Retinal pigment epithelial cell (primary cell): ENCODE data around the gene PLAU.
"Not testable (repeated sequence)": the region's sequence is repeated elsewhere in the genome, so short reads cannot be mapped to it uniquely, and the experiment has no call there.

Source experiments
- DNase-seq: peaks from one replicate; pipeline ENCODE4 v3.0.0-alpha.2; 2010; ENCODE audit warnings: low read depth
- H3K4me3 ChIP-seq: 2 replicates; pipeline ENCODE4 v1.5.1; 2011; ENCODE audit warnings: mild to moderate bottlenecking, low read length, control low read depth, moderate library complexity
- CTCF ChIP-seq: conservative IDR thresholded peaks from 2 replicates; pipeline ENCODE4 v1.5.1; 2011; ENCODE audit warnings: low read depth, low read length, control low read depth, inconsistent platforms

The PLAU gene

GRCh38 chr10:73886085-73886529 is 24.8 kb upstream of the PLAU start:
- TF ChIP-seq CTCF, result peak; percentile 88
- no peak overlapping the region for H3K4me3 ChIP-seq
- DNase-seq, result no peak

GRCh38 chr10:73886661-73887293 is 24.2 kb upstream of the PLAU start:
- DNase-seq, result no peak
- H3K4me3 ChIP-seq, result peak overlapping the region; percentile 1
- TF ChIP-seq CTCF, result no peak

GRCh38 chr10:73887294-73888039 is 23.5 kb upstream of the PLAU start:
- DNase-seq, result peak; percentile 89
- H3K4me3 ChIP-seq, result peak overlapping the region; percentile 6
- TF ChIP-seq CTCF, result peak; percentile 10

- no peak overlapping the region for H3K4me3 ChIP-seq
- TF ChIP-seq CTCF, result no peak
- DNase-seq, result no peak
Observed at GRCh38 chr10:73888514-73888913, 22.4 kb upstream of the PLAU start.

GRCh38 chr10:73889014-73889413 is 21.9 kb upstream of the PLAU start:
- DNase-seq, result no peak
- TF ChIP-seq CTCF, result no peak
- H3K4me3 ChIP-seq, result no peak overlapping the region

- not testable (repeated sequence) for DNase-seq
Observed at GRCh38 chr10:73889416-73889815, 21.5 kb upstream of the PLAU start.

GRCh38 chr10:73890261-73890660 is 20.7 kb upstream of the PLAU start:
- no peak for TF ChIP-seq CTCF
- no peak for DNase-seq
- no peak overlapping the region for H3K4me3 ChIP-seq

More at GRCh38 chr10:73889416-73889815, 21.5 kb upstream of the PLAU start:
- not testable (repeated sequence) for H3K4me3 ChIP-seq

GRCh38 chr10:73890830-73891229 is 20.1 kb upstream of the PLAU start:
- H3K4me3 ChIP-seq, DNase-seq: not testable (repeated sequence)
